PC-9 (cell line): Measurements from ENCODE around the gene GET3.
"Not testable (repeated sequence)": the region's sequence is repeated elsewhere in the genome, so short reads cannot be mapped to it uniquely, and the experiment has no call there.

ENCODE experiments used
- EZH2 ChIP-seq: fragments of 200-600 bp; sonication (generic); IDR thresholded peaks from 2 replicates; pipeline ENCODE4 v1.8.0; 2017; ENCODE audit warnings: antibody characterized with exemption, low read depth
- TF ChIP-seq, protein P1 (sequence below): fragments of 200-600 bp; sonication (generic); conservative IDR thresholded peaks from 2 replicates; pipeline ENCODE4 v1.6.1; 2017; ENCODE audit warnings: mixed run types, antibody characterized with exemption, mild to moderate bottlenecking, moderate library complexity

DNA sequence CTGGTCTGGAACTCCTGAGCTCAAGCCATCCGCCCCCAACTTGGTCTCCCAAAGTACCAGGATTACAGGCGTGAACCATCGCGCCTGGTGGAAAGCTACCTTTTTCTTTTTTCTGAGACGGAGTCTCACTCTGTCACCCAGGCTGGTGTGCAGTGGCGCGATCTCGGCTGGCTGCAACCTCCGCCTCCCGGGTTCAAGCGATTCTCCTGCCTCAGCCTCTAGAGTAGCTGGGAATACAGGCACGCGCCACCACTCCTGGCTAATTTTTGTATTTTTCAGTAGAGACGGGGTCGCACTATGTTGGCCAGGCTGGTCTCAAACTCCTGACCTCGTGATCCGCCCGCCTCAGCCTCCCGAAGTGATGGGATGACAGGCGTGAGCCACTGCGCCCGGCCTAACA, 39.9 kb upstream of the GET3 start:
- not testable (repeated sequence) for TF ChIP-seq EZH2
- TF ChIP-seq, protein P1, sequence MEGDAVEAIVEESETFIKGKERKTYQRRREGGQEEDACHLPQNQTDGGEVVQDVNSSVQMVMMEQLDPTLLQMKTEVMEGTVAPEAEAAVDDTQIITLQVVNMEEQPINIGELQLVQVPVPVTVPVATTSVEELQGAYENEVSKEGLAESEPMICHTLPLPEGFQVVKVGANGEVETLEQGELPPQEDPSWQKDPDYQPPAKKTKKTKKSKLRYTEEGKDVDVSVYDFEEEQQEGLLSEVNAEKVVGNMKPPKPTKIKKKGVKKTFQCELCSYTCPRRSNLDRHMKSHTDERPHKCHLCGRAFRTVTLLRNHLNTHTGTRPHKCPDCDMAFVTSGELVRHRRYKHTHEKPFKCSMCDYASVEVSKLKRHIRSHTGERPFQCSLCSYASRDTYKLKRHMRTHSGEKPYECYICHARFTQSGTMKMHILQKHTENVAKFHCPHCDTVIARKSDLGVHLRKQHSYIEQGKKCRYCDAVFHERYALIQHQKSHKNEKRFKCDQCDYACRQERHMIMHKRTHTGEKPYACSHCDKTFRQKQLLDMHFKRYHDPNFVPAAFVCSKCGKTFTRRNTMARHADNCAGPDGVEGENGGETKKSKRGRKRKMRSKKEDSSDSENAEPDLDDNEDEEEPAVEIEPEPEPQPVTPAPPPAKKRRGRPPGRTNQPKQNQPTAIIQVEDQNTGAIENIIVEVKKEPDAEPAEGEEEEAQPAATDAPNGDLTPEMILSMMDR: not testable (repeated sequence)
